Esophagus muscularis mucosa (tissue), 4 donors: ENCODE data around the gene PTBP2. TPM values are rescaled to one million over a fixed set of nuclear protein-coding genes. Genes with fewer than 3 reads are reported as not detected.
"Not testable (repeated sequence)": the region's sequence is repeated elsewhere in the genome, so short reads cannot be mapped to it uniquely, and the experiment has no call there.

Source experiments
- DNase-seq: peaks from one replicate; pipeline ENCODE4 v3.0.0-alpha.2; 2017; ENCODE audit errors: extremely low spot score
- H3K27ac ChIP-seq, 4 donors: fragments of 200-600 bp; sonication (generic); replicated peaks in 1 of 4; 1 replicate in 3 of 4; 2 replicates in 1 of 4; pipeline ENCODE4 v1.5.1; 2016 to 2019; ENCODE audit warnings: mild to moderate bottlenecking in 1 of 4
- H3K27me3 ChIP-seq, 4 donors: fragments of 200-600 bp; sonication (generic); one replicate each; pipeline versions ENCODE4 v1.5.1 to v1.6.0; 2016 to 2019
- H3K36me3 ChIP-seq, 4 donors: fragments of 200-600 bp; sonication (generic); one replicate each; pipeline ENCODE4 v1.5.1; 2016 to 2019
- H3K4me1 ChIP-seq, 4 donors: fragments of 200-600 bp; sonication (generic); one replicate each; pipeline ENCODE4 v1.5.1; 2016 to 2019
- H3K4me3 ChIP-seq, 4 donors: fragments of 200-600 bp; sonication (generic); 1 replicate in 2 of 4; 2 replicates in 2 of 4; pipeline ENCODE4 v1.5.1; 2016 to 2019; ENCODE audit warnings: mild to moderate bottlenecking in 4 of 4, moderate library complexity in 1 of 4
- H3K9me3 ChIP-seq, 4 donors: fragments of 200-600 bp; sonication (generic); 1 replicate in 3 of 4; 2 replicates in 1 of 4; pipeline ENCODE4 v1.5.1; 2016 to 2019
- CTCF ChIP-seq, 3 experiments: fragments of 200-600 bp in 2 of 3; fragments of 450-650 bp in 1 of 3; sonication (generic) in 2 of 3; IDR thresholded peaks; one replicate each; pipeline ENCODE4 v1.5.1; 2017 to 2019; ENCODE audit warnings: antibody characterized with exemption in 3 of 3, mild to moderate bottlenecking in 2 of 3, moderate library complexity in 1 of 3
- EP300 ChIP-seq: sonication (generic); formaldehyde crosslinking; IDR thresholded peaks from one replicate; pipeline ENCODE4 v1.6.1; 2017; ENCODE audit warnings: antibody characterized with exemption
- POLR2A ChIP-seq: fragments of 450-650 bp; IDR thresholded peaks from one replicate; pipeline ENCODE4 v1.6.1; 2017; ENCODE audit warnings: antibody characterized with exemption, moderate library complexity, mild to moderate bottlenecking, low read depth
- POLR2AphosphoS5 ChIP-seq, 2 donors: sonication (generic); formaldehyde crosslinking; IDR thresholded peaks; one replicate each; pipeline ENCODE4 v1.6.1; 2017; ENCODE audit warnings: antibody characterized with exemption in 2 of 2
- WGBS: methylation state at CpG from one replicate; pipeline ENCODE4 v1.1.5; 2018; 5-methylcytosine and 5-hydroxymethylcytosine counted together
- intact Hi-C: fragments of 100-400 bp; cut with DNase I; formaldehyde crosslinking; loops from one replicate; pipeline ENCODE4 v1.15.1; 2023
- total RNA-seq, 4 donors: library from RNA; depleted of rRNA; stranded (reverse); fragments of >200 nt; gene quantifications; one replicate each; pipeline versions ENCODE4 v1.1.0 to v1.2.1, GENCODE V29; 2016

The PTBP2 gene
- total RNA-seq, 4 donors from 2014 or later = 66.9 to 111 (median 82.8) TPM

- no peak for TF ChIP-seq POLR2AphosphoS5 (IDR thresholded peaks at IDR 0.05)
- TF ChIP-seq EP300 = no peak
- no peak for TF ChIP-seq POLR2A
- TF ChIP-seq CTCF (IDR thresholded peaks at IDR 0.05) = no peak
- no peaks in the 10 kb centered on the region for H3K9me3 ChIP-seq
- no peaks in the 10 kb centered on the region for H3K4me1 ChIP-seq
- H3K27ac ChIP-seq = no peak overlapping the region
- H3K4me3 ChIP-seq = no peak overlapping the region
- no peaks in the 10 kb centered on the region for H3K27me3 ChIP-seq
- no peak for DNase-seq
- intact Hi-C loops = no loop called here
- peaks cover 13 to 72% (median 48%) of the 10 kb centered on the region in 4 donors for H3K36me3 ChIP-seq
Observed at GRCh38 chr1:96782206-96782605, 60.6 kb downstream of the PTBP2 start.

DNA sequence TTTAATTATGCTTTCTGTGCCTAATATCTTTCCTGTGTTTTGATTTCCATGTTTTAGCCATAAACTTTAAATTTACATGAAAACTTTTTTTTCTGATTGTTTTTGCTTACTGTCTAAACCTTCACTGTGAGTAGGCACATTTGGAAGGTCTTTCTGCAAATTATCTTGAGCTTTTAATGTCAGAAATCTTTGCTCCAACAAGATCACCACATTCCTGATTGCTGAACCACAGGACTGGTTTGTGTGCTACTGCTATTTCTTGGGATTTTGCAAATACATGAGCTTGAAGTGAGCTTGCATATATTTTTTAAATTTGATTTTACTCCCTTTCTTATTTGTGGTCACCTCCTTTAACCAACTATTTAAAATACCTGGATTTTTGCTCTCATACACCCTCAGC is 61.3 kb downstream of the PTBP2 start:
- no peaks in the 10 kb centered on the region for H3K27me3 ChIP-seq
- TF ChIP-seq CTCF (IDR thresholded peaks at IDR 0.05) (no peak), EP300 (no peak), POLR2A (no peak), POLR2AphosphoS5 (IDR thresholded peaks at IDR 0.05) (no peak)
- intact Hi-C loops = no loop called here
- no peaks in the 10 kb centered on the region for H3K9me3 ChIP-seq
- peaks cover 20 to 72% (median 48%) of the 10 kb centered on the region in 4 donors for H3K36me3 ChIP-seq
- H3K4me3 ChIP-seq = no peak overlapping the region
- no peak for DNase-seq
- H3K4me1 ChIP-seq = no peaks in the 10 kb centered on the region
- no peak overlapping the region for H3K27ac ChIP-seq

- intact Hi-C loops = no loop called here
- H3K4me1 ChIP-seq = peaks cover 0 to 13% (median 10%) of the 10 kb centered on the region in 4 donors
- H3K9me3 ChIP-seq = no peaks in the 10 kb centered on the region
- TF ChIP-seq CTCF (IDR thresholded peaks at IDR 0.05) (no peak), POLR2A (no peak), POLR2AphosphoS5 (IDR thresholded peaks at IDR 0.05) (no peak), EP300 (no peak)
- no peaks in the 10 kb centered on the region for H3K27me3 ChIP-seq
- H3K4me3 ChIP-seq = no peak overlapping the region
- no peak for DNase-seq
- WGBS = 95% methylated on average over 2 of the region's 2 CpGs
- H3K27ac ChIP-seq = no peak overlapping the region
- peaks cover 11 to 50% (median 19%) of the 10 kb centered on the region in 4 donors for H3K36me3 ChIP-seq
Observed at GRCh38 chr1:96790599-96790998, 69.0 kb downstream of the PTBP2 start.

GRCh38 chr1:96792220-96792619 is 70.6 kb downstream of the PTBP2 start:
- intact Hi-C loops = no loop called here
- no peaks in the 10 kb centered on the region for H3K27me3 ChIP-seq
- no peaks in the 10 kb centered on the region for H3K9me3 ChIP-seq
- peaks cover 5 to 36% (median 9%) of the 10 kb centered on the region in 4 donors for H3K36me3 ChIP-seq
- TF ChIP-seq POLR2AphosphoS5 (IDR thresholded peaks at IDR 0.05) = no peak
- no peak for TF ChIP-seq CTCF (IDR thresholded peaks at IDR 0.05)
- TF ChIP-seq EP300 = no peak
- TF ChIP-seq POLR2A = no peak
- H3K27ac ChIP-seq = no peak overlapping the region
- no peak for DNase-seq
- 98% methylated on average over 4 of the region's 4 CpGs for WGBS
- peaks cover 0 to 13% (median 10%) of the 10 kb centered on the region in 4 donors for H3K4me1 ChIP-seq
- H3K4me3 ChIP-seq = no peak overlapping the region

- H3K4me1 ChIP-seq, DNase-seq, intact Hi-C loops, H3K4me3 ChIP-seq, H3K27ac ChIP-seq, H3K9me3 ChIP-seq, H3K27me3 ChIP-seq: not testable (repeated sequence)
- WGBS = 90% methylated on average over 14 of the region's 14 CpGs
- H3K36me3 ChIP-seq = peaks cover 0 to 18% (median 2%) of the 10 kb centered on the region in 4 donors
Observed at GRCh38 chr1:96801696-96802095, 80.1 kb downstream of the PTBP2 start.
